Activated naive CD8-positive, alpha-beta T cell (primary cell): ENCODE data around the gene CNGA2.

Source experiments
- H3K27ac Mint-ChIP-seq: one replicate; pipeline ENCODE4 v1.8.0; 2021; ENCODE audit warnings: mixed read lengths
- H3K27me3 Mint-ChIP-seq: one replicate; pipeline ENCODE4 v1.8.0; 2021; ENCODE audit warnings: mixed read lengths
- H3K36me3 Mint-ChIP-seq: one replicate; pipeline ENCODE4 v1.8.0; 2021; ENCODE audit warnings: mixed read lengths
- H3K4me1 Mint-ChIP-seq: one replicate; pipeline ENCODE4 v1.8.0; 2021; ENCODE audit warnings: low read depth, mixed read lengths
- H3K4me3 Mint-ChIP-seq: one replicate; pipeline ENCODE4 v1.8.0; 2021; ENCODE audit warnings: mild to moderate bottlenecking, mixed read lengths
- H3K9me3 Mint-ChIP-seq: one replicate; pipeline ENCODE4 v1.8.0; 2021; ENCODE audit warnings: low read depth, mixed read lengths

Gene CNGA2

DNA sequence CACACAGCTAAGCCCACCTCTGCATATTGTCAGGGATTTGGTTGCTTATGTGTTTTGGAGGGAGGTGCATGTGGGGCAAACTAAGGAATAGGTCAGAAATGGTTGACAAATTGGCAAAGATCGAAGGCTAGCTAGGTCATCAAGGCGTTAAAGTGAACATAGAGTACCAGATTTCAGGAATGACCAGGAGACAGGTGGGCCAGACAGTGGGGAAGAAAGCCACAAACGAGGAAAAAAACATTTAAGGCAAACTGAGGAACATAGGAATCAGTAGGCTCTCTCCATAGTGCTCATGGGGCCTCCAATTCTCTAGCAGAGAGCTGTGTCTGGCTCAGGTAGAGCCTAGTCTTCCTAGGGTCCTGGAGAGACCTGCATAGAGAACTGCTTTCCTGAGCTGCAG lies 57.4 kb downstream of the CNGA2 start:
- no peak overlapping the region for H3K27ac Mint-ChIP-seq
- no peaks in the 10 kb centered on the region for H3K27me3 Mint-ChIP-seq
- no peak overlapping the region for H3K4me3 Mint-ChIP-seq
- H3K9me3 Mint-ChIP-seq = no peaks in the 10 kb centered on the region
- H3K4me1 Mint-ChIP-seq = no peaks in the 10 kb centered on the region
- H3K36me3 Mint-ChIP-seq = no peaks in the 10 kb centered on the region

GRCh38 chrX:151792505-151792904 lies 58.0 kb downstream of the CNGA2 start:
- Mint-ChIP-seq H3K27ac (no peak overlapping the region), H3K36me3 (no peaks in the 10 kb centered on the region), H3K4me3 (no peak overlapping the region), H3K27me3 (no peaks in the 10 kb centered on the region), H3K9me3 (no peaks in the 10 kb centered on the region), H3K4me1 (no peaks in the 10 kb centered on the region)

DNA sequence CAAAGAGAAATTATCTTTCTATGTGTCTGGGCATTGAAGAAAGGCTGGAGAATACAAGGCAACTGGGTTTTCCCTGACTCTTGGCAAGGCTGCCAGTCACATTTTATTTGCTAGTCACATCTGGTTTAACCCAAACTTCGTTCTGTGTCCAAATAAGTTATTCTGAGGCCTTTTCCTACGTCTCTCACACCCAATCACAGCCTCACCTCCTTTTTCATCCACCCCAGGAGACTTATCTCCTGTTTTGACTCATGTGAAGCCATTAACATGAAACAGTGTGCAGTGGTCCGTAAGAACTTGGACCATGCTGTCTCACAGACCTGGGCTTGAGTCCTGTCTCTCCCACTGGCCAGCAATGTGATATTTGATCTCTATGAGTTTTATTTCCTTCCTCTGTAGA lies 59.3 kb downstream of the CNGA2 start:
- Mint-ChIP-seq H3K36me3 (no peaks in the 10 kb centered on the region), H3K27ac (no peak overlapping the region), H3K27me3 (no peaks in the 10 kb centered on the region), H3K4me3 (no peak overlapping the region), H3K4me1 (no peaks in the 10 kb centered on the region), H3K9me3 (no peaks in the 10 kb centered on the region)
